ENCODE results near the gene SLC6A6.

DNA sequence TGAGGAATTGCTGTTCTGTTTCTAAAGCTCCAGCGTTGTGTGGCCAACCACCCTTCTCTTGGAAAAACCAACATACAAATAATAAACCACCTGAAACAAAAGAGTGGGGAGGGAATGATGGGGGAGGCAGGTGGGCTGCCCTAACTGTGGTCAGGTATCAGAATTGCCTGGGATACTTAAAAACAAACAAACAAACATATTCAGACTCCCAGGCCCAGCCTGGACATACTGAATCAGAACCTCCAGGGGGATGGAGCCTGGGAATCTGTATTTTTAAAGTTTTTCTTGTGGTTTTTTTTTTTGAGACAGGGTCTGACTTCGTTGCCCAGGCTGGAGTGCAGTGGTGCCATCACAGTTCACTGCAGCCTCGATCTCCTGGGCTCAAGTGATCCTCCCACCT is 4.4 kb downstream of the SLC6A6 start:
- TF ChIP-seq, protein P1, sequence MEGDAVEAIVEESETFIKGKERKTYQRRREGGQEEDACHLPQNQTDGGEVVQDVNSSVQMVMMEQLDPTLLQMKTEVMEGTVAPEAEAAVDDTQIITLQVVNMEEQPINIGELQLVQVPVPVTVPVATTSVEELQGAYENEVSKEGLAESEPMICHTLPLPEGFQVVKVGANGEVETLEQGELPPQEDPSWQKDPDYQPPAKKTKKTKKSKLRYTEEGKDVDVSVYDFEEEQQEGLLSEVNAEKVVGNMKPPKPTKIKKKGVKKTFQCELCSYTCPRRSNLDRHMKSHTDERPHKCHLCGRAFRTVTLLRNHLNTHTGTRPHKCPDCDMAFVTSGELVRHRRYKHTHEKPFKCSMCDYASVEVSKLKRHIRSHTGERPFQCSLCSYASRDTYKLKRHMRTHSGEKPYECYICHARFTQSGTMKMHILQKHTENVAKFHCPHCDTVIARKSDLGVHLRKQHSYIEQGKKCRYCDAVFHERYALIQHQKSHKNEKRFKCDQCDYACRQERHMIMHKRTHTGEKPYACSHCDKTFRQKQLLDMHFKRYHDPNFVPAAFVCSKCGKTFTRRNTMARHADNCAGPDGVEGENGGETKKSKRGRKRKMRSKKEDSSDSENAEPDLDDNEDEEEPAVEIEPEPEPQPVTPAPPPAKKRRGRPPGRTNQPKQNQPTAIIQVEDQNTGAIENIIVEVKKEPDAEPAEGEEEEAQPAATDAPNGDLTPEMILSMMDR (IDR thresholded peaks at IDR 0.05 in 8 of 11, conservative IDR thresholded peaks at IDR 0.05 in 3 of 11) = no peak
- TF ChIP-seq POLR2AphosphoS5 (IDR thresholded peaks at IDR 0.05) = no peak
- TF ChIP-seq POLR2A (IDR thresholded peaks at IDR 0.05) = no peak

Data from spleen (tissue), 7 donors.